22Rv1 (cell line): ENCODE measurements around the gene SCGB1C2.
"Not testable (repeated sequence)": the region's sequence is repeated elsewhere in the genome, so short reads cannot be mapped to it uniquely, and the experiment has no call there.

ENCODE experiments used
- H3K27ac ChIP-seq: fragments of 450-650 bp; 2 replicates; pipeline ENCODE4 v1.5.1; 2017
- ZFX ChIP-seq: fragments of 450-650 bp; IDR thresholded peaks from 2 replicates; pipeline ENCODE4 v1.6.1; 2017; ENCODE audit warnings: antibody characterized with exemption, borderline replicate concordance
- TF ChIP-seq, protein P1 (sequence below): fragments of 450-650 bp; IDR thresholded peaks from 2 replicates; pipeline ENCODE4 v1.5.1; 2017; ENCODE audit warnings: mild to moderate bottlenecking

SCGB1C2 gene

DNA sequence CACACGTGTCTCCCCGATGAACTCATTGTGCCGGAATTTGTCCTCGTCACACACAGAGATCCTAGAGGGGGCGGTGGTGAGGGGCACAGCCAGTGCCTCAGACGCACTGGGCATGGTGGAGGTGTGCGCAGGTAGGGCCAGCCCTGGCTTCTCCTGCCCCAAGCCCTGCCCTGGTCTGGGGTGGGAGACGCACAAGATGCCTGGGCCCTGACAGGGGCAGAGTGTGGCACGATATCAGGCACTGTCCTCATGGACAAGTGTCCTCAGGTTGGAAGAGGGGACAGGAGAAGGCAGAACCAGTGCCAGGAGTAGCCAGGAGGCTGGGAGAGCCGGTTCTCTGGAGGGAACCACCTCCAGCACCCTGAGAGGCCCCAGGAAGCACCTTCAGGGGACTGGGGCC, 24.1 kb downstream of the SCGB1C2 start:
- no peak overlapping the region for H3K27ac ChIP-seq
- no peak for TF ChIP-seq ZFX
- TF ChIP-seq, protein P1, sequence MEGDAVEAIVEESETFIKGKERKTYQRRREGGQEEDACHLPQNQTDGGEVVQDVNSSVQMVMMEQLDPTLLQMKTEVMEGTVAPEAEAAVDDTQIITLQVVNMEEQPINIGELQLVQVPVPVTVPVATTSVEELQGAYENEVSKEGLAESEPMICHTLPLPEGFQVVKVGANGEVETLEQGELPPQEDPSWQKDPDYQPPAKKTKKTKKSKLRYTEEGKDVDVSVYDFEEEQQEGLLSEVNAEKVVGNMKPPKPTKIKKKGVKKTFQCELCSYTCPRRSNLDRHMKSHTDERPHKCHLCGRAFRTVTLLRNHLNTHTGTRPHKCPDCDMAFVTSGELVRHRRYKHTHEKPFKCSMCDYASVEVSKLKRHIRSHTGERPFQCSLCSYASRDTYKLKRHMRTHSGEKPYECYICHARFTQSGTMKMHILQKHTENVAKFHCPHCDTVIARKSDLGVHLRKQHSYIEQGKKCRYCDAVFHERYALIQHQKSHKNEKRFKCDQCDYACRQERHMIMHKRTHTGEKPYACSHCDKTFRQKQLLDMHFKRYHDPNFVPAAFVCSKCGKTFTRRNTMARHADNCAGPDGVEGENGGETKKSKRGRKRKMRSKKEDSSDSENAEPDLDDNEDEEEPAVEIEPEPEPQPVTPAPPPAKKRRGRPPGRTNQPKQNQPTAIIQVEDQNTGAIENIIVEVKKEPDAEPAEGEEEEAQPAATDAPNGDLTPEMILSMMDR = no peak

DNA sequence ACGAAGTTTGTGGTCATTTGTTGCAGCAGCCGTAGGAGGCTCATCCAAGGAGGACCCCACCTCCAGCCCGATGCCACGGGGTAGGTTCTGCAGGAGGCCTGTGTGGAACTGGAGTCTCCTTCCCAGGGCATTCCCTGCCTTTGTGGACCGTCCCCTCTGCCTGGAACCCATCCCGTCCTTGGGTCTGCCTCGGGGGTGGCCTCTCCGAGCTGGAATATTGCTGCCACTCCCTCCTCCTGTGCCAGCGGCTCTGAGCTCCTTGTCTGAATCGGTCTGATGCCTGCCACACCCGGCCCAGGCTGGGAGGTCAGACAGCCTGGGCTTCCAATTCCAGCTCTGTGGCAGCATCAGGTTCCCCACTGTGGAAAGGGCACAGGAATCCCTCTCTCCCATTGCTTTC, 25.3 kb downstream of the SCGB1C2 start:
- no peak overlapping the region for H3K27ac ChIP-seq
- TF ChIP-seq ZFX = no peak
- TF ChIP-seq, protein P1 = no peak

DNA sequence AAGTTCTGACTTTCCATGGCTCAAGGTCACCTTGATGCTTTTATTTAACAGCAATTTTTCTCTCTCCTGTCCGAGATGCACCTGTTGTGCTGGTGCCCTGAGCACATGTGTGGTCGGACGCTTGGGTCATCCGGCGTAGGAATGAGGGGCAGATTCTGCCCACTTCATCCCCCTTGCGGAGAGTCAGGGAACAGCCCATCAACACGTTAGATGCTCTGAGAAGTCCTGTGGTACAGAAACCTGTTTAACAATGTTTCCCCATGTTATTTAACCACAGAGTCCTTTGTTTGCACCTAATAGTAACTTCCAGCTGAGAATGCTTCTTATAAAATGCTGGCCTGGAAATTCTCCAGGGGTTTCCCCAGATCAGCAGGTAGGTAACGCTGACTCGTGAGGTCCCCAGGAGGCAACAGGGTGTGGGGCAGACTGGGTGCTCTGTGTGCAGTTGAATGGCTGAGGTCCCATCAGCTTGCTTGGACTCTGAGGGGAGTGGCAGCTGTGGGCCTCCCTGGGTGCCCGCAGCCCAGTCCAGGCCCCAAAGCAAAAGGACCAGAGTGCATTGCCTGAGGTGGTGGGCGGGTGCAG, 26.2 kb downstream of the SCGB1C2 start:
- no peak for TF ChIP-seq ZFX
- TF ChIP-seq, protein P1 = peak; percentile 51
- no peak overlapping the region for H3K27ac ChIP-seq

DNA sequence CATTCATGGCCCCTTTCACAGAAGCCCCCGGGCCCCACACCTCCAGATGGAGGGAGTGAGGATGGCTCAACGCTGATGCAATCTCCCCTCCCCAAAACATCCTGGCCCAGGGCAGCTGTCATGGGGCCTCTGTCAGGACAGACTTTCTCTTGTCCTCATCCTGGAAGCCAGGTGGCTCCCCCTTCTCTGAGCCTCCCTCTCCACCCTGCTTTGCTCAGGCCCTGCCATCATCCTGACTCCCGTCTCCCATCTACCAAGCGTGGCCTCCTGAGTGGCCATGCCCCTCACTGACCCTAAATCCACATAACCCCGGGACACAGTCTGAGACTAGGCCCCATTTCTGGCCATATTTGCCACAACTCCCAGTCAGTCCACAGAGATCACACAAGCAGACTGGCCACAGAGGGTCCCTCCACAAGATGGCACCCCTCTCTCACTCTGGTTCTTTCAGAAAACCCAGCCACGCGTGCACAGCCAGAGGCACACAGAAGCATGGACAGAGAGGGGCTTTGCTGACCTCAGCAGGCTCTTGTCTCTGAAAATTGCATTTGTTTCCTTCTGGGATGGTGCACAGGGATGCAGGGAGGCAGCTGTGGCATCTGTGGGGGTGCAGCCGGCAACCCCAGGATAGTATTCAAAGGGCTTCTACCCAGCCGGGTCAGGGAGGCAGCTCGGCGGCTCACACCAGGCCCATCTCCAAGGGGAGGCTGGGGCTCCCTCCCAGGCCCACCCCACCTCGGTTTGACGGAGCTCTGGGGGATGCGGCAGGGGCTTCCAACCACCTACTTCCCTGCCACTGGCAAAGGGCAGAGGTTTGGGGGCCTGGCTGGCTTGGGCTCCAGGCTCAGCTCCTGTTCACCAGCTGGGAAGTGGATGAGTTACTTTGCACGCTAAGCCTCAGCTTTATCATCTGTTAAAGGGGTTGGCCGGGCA, 27.2 kb downstream of the SCGB1C2 start:
- no peak overlapping the region for H3K27ac ChIP-seq
- no peak for TF ChIP-seq ZFX
- TF ChIP-seq, protein P1 = no peak

DNA sequence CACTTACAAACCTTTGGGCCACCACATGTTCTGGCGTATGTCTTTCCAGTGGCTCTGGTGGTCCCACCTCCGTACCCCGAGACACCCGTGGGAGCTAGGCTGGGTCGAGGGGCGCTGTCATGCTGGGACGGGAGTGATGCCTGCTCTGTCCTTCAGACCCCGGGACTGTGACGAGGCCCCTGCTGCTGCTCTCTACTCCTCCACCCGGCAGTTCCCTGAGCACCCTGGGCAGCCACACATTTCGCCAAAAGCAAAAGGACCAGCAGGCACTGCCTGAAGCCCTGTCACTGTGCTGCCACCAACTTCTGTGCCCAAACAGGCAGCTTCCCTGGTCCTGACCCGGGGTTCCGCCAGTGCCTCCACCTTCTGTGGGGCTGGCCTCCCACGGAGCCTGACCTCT, 28.6 kb downstream of the SCGB1C2 start:
- TF ChIP-seq, protein P1 = no peak
- no peak for TF ChIP-seq ZFX
- no peak overlapping the region for H3K27ac ChIP-seq

DNA sequence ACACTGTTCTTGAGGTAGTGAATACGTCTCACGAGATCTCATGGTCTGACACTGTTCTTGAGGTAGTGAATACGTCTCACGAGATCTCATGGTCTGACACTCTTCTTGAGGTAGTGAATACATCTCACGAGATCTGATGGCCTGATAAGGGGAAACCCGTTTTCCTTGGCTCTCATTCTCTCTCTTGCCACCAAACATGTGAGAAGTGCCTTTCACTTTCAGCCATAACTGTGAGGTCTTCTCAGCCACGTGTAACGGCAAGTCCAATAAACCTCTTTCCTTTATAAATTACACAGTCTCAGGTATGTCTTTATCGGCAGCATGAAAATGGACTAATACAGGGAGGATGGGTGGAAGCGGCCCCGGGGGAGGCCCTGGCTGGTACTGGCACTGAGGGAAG, 31.2 kb downstream of the SCGB1C2 start:
- not testable (repeated sequence) for H3K27ac ChIP-seq

DNA sequence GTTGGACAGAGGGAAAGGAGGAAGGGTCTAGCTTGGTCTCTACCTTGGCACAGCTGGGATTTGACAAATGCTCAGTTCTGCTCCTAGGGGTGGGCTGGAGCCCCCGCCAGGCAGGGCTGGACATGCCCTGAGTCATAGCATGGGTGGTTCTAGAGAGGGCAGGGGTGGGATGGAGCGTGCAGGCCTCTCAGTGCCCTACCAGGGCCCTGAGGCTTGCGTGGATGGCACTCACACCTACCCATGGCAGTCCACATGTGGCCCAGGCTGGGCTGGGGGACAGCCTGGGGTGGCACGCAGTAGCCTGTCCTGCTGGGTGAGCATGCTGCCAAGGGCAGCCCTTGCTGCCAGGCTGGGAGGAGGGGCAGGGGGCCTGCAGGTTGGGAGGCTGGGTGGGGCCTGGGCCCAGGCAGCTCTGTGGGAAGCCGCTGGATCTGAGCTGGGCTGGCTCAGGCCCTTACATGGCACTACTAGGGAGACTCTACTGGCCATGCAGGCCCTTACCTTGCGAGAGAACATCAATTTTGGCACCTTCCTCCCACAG, 32.8 kb downstream of the SCGB1C2 start:
- TF ChIP-seq, protein P1 = no peak
- no peak for TF ChIP-seq ZFX
- no peak overlapping the region for H3K27ac ChIP-seq
